G401.6 (cell line): ENCODE results near the gene G6PD.
"Not testable (repeated sequence)": the region's sequence is repeated elsewhere in the genome, so short reads cannot be mapped to it uniquely, and the experiment has no call there.

Experiments used
- FAIRE-seq: peaks from 2 replicates; lab custom pipeline; 2012; peaks lifted over from hg19 to GRCh38; lab: Jason Lieb, UNC

The G6PD gene

DNA sequence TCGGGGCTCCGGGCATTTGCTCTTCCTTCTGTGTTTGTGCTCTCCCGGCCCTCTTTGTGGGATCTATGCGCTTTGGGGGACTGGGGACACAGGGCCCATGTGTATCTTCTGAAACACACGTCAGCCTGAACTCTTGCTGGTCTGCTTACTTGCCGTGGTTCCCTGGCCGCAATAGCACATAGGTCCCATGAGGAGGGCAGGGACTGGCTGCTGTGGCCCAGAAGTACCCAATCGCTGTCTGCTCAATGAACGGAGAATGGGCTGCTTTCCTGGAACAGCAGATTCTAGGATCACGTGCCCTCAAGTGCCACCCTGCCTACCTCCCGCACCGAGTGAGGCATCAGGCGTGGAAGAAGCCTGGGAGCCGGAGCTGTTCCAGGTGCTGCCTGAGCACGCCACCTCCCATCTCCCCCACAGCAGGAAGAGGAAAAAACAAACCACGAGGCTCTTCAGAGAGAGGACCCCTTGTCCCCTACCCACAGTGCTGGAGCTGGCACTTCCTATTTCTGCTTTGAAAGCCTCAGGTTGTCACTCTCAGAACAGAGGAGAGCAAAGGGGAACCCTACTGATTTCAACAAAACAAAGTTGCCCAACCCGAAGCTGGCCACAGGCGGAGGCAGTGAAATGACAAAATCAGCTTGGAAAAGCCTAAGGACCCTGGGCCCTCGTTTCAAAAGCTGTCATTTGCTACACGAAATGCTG lies 3.8 kb downstream of the G6PD start:
- FAIRE-seq, result no peak

DNA sequence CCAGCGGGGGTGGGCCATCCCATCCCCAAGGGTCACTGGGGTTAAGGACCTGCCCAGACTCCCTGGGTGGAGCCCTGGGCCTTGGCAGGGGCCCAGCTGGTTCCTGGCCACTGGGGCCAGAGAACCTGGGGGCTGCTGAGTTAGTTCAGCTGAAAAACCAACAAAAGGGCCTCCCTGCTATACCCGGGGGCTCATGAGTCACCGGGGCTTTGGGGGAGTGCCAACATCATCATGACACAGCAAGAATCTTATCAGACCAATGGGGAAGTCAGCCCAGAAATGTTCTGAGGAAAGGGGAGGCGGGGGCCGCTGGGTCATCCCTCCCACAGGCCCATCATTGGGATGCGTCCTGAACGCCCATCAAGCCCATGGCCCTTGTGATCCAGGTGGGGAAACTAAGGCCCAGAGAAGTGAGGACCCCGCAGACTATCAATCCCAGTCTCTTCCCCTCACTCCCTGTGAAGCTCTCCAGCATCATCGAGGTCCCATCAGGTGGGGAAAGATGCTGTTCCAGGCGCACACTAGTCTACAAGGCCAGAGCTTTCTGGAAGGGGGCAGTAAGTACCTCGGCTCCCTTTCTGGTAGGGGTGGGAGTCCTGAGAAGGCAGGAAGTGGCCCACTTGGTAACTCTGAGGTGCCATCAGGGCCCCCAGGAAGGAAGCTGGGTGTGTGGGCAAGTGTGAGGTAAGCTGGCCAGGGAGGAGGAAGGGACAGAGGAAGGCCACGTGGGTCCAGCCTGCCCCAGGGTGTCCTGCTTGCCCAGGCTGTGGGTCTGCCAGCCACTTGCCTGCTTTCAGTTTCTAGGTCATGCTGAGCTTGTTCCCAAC lies 4.5 kb downstream of the G6PD start:
- FAIRE-seq, result no peak

DNA sequence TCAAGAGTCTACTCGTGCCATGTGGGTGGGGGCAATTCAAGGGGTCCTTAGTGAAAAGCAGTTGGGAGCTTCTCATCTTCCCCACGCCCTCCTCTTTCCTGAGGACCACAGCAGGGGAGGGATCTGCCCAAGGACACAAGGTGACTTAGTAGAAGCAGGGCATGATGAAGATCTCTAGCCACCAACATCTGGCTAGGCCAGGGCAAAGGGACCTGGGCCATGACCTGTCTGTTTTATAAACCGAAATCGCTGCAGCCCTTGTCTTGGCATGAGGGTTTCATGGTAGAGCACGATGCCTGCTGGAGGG lies 5.1 kb downstream of the G6PD start:
- no peak for FAIRE-seq

DNA sequence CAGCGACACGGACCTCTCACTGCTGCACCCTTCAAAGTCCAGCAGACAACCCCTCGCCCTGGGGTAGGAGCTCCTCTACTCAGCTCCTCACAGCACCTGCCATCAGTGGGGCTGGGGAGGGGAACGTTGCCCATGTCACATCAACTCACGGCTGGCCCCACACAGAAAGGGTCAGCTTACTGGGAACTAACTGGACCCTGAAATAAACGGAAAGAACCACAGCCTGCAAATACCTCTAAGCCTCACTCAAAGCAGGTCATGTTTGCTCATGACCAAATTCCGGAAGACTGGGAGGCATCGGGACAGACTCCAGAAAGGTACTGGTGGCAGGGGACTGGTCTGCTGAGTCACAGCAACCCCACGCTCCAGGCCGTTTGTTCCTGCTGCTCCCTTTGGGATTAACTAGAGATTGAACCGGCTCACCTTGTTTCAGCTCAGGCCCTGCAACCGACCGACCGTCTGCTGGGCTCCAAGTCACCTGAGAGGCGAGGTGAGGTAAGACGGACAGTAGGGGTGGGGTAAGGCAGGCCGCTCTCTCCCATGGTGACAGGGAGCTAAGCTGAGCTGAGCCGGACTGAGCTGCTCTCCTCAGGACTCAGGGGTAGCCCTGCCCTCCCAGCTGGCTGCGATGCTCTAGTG lies 5.6 kb downstream of the G6PD start:
- FAIRE-seq, result no peak

DNA sequence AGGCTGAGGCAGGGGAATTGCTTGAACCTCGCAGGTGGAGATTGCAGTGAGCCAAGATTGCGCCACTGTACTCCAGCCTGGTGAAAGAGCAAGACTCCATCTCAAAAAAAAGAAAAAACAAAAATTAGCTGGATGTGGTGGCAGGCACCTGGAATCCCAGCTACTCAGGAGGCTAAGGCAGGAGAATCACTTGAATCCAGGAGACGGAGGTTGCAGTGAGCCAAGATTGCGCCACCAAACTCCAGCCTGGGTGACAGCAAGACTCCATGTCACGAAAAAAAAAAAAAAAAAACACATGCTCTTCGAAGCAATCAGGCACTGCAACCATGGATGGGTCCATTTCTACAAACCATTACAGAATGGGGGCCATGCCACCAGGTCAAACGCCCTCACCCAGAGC lies 6.3 kb downstream of the G6PD start:
- not testable (repeated sequence) for FAIRE-seq

DNA sequence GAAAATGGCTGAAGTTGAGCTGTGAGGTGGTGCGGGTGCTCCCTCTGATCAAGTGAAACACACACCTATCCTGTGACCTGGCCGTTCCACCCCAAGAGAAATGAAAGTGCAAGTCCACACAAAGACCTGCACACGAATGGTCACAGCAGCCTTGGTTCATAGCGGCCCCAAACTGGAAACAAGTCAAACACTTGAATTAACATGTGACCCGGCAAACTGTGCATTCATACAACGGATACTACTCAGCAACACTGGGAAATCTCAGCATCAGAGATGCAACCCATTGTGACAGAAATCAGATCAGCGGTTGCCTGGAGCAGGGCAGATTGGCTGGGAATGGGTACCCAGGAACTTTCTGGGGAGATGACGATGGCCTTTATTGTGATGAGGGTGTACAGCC lies 7.6 kb downstream of the G6PD start:
- no peak for FAIRE-seq

DNA sequence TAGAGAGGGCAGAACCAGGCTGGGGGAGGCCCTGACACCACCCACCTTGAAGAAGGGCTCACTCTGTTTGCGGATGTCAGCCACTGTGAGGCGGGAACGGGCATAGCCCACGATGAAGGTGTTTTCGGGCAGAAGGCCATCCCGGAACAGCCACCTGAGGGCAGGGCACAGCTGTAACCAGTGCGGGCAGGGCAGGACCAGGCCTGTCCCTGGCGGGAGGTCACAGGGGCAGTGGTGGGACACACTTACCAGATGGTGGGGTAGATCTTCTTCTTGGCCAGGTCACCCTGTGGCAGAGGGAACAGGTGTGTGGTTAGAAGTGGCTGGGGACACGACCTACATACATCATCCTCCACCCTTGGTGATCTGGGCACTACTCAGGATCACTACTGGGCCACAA lies 10.8 kb downstream of the G6PD start:
- FAIRE-seq, result no peak

DNA sequence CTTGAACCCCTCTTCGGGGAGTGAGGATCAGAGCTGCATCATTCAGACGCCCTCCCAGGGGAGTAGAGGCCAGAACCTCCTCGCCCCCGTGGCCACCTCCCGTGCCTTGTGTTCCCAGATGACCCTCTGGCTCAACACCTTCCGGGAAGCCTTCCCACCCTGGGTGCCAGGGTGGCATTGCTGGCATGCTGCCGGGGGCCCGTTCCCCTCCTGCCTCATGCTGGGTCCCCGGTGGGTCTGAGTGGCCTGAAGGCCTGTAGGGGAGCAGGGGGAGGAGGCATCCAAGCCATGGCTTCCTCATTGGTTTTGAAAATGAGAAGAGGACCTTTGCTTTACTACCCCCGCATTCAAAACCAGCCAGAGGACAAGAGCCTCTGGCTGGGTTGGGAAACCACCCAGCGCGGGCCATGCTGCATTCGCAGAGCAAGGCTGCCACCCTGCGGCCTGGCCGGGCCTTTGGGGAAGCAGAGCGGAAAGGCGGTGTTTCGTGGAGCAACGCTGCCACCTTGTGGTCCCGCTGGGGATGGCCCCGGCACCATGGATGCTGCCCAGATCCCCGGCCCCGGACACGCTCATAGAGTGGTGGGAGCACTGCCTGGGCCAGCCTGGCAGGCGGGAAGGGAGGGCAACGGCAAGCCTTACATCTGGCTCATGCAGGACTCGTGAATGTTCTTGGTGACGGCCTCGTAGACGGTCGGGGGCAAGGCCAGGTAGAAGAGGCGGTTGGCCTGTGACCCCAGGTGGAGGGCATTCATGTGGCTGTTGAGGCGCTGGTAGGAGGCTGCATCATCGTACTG lies 11.9 kb downstream of the G6PD start:
- FAIRE-seq, result peak; percentile 87

DNA sequence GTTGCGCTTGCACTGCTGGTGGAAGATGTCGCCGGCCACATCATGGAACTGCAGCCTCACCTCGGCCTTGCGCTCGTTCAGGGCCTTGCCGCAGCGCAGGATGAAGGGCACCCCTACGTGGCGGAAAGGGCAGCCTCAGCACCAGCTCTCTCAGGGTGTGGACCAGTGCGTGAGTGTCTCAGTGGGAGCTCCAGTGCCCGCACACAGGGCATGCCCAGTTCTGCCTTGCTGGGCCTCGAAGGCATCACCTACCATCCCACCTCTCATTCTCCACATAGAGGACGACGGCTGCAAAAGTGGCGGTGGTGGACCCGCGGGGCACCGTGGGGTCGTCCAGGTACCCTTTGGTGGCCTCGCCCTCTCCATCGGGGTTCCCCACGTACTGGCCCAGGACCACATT lies 14.0 kb downstream of the G6PD start:
- FAIRE-seq, result no peak

DNA sequence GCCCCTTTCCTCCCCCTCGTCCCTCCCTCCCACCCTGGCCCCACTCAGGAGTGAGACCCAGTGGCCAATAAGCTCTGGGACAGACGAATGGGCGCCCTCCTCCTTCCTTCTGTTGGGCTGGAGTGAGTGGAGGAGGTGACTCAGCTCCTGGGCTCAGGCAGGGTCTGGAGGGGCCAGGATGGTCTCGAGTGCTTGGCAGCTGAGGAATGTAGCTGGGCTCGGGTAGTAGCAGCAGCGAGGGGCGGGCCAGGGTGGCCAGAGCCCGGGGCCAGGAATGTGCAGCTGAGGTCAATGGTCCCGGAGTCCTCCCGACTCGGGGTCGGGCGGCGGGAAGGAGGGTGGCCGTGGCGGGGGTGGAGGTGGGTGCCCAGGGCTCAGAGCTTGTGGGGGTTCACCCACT lies 15.0 kb downstream of the G6PD start:
- no peak for FAIRE-seq

DNA sequence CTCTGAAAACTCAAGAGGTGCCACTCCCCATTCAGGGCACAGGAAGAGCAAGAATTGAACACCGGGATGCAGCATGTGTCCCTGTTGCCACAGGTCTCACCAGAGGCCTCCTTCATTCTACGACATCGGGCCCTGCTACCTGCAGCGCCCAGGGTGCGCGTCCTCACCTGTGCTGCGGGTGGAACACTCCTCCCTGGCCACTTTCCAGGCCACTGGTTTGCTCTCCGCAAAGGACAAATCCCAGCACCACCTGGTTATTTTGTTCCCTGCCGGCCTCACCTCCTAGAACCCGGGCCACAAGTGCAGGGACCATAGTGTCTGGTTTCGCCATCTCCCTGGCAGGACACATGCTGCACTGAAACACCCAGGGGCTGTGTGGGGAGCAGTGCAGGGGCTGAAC lies 16.4 kb downstream of the G6PD start:
- no peak for FAIRE-seq

DNA sequence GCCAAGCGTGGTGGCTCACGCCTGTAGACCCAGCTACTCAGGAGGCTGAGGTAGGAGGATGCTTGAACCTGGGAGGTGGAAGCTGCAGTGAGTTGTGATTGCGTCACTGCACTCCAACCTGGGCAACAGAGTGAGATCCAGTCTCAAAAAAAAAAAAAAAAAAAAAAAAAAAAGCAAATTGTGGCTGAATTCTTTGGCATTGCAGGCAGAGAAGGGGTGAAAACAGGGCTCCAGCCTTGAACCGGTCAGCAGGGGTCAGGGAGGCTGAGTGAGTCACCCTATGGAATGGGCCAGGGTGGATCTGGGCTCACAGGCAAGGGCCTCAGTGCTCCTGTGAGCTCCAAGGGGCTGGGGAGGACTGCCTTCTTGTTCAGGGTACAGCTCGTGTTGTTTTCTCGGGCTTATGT lies 17.4 kb downstream of the G6PD start:
- no peak for FAIRE-seq

DNA sequence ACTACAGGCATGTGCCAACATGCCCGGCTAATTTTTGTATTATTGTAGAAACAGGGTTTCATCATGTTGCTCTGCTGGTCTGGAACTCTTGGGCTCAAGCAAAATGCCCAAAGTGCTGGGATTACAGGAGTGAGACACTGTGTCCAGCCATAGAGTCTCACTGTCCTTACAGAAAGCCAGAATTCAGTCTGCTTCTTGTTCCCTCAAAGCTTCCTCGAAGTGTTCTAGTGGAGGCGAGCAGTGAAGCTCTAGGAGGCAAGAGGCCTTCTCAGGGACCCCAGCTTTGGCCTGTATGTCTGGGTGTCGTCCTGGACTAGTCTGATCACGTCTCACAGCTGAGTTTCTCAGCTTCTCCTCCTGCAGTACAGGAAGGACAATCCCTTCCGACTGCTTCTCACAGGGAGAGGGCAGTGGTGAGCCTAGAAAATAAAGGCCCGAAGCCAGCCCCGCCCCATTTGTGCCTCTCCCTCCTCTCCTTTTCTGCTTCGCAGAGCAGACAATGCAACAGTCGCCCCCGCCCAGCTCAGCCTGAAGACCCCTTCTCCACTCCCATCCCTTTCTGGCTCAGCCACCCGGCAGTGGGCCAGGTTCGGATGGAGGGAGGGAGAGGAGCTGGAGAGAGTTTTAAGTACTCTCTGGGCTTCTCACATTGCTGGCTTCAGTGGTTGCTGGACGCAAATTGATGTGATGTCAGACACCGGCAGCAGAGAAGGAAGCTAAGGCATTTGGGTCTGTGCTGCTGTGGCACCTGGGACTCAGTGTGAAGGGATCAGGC lies 19.6 kb downstream of the G6PD start:
- FAIRE-seq, result peak; percentile 86

DNA sequence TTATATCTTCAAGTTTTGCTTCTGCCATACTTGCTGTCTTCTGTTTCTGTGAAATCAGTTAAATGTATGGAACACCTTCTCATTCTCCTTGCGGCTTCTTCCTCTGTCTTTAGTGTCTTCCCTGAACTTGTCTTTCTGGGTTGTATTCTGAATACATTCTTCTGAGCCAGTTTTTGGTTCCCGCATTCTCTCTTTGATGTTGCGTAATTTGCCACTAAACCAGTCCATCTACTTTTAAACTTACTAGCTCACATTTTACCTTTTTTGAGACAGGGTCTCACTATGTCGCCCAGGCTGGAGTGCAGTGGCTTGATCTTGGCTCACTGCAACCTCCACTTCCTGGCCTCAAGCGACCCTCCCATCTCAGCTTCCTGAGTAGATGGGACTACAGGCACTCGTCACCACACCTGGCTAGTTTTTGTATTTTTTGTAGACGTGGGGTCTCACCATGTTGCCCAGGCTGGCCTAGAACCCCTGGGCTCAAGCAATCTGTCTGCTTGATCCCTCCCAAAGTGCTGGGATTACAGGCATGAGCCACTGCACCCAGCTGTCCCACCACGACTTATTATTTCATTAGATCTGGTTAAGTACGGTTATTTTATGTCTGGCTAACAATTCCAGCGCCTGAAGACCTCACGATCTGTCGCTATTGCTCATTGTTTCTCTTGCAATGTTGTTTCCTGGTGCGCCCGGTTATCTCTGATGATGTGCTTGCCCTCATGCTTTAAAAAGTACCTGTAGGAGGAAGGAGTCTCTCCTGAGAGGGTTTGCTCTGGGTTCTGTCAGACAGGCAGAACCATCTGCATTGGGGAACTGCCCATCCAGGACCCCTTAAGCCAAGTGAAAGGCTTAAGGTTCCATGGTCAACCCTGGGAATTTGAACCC lies 20.8 kb downstream of the G6PD start:
- no peak for FAIRE-seq

DNA sequence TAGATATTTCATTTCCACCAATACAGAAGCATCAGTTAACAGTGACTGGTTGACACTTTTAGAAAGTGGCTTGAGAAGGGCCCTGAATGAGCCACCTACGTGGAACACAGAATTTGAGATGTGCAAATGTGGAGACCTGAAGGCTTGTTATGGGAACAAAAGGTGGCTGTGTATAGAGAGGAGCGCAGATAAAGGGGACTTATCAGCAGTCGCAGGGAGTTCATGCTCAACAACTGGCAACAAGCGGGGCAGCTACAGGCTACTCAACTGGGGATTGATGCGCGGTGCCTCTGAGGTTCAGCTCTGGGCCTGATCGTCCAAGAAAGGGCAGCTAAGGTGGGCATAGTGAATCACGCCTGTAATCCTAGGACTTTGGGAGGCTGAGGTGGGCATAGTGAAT lies 27.3 kb downstream of the G6PD start:
- no peak for FAIRE-seq

DNA sequence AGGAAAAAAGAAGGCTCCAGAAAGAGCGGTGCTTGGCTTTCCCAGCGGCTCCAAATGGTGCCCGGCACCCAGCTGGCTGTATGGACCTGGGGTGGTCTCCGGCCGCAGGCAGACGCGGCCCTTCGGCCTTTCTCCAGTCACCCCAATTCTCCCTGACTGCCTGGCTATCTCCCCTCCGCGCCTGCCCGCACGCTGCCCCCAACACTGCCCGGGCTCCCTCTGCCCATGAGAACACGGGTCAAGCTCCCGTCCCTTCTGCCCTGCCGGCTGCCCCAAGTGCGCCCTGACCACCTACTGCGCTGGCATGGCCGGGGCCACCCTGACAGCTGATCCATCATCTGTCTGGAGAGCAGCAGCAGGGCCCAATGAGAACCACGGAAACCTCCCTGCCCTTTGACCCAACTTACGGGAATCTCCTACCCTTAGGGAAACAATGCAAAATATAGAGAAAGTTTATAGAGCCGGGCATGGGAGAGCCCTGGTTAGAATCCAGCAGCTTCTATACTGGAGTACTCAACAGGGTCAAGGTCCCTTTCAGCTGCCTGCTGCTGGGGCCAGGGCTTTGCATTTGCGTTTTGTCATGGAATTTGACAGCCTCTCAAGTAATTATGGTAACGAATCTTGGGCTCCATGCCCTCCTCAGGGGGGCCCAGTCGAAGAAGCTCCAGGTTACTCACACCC lies 29.4 kb downstream of the G6PD start:
- no peak for FAIRE-seq

DNA sequence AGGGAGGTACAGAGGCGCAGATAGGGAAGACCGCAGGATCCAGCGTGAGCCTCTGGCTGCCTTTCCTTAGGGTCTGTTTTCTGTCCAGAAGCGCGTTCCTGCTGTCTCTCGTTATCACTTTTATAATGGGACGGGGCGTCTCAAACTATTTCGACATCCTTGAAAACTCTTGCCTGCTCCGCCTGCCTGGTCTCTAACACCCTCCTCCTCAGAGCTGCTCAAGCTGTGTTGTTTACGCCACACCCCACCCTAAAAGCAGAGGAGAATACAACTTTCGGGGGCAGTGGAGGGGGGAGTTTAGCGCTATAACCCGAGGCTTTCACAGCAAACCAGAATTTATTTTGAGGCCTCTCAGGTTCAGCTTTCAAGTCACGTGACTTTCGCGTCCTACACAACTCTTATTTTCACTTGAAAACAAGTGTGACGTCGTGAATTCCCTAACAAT lies 30.0 kb downstream of the G6PD start:
- FAIRE-seq, result no peak

DNA sequence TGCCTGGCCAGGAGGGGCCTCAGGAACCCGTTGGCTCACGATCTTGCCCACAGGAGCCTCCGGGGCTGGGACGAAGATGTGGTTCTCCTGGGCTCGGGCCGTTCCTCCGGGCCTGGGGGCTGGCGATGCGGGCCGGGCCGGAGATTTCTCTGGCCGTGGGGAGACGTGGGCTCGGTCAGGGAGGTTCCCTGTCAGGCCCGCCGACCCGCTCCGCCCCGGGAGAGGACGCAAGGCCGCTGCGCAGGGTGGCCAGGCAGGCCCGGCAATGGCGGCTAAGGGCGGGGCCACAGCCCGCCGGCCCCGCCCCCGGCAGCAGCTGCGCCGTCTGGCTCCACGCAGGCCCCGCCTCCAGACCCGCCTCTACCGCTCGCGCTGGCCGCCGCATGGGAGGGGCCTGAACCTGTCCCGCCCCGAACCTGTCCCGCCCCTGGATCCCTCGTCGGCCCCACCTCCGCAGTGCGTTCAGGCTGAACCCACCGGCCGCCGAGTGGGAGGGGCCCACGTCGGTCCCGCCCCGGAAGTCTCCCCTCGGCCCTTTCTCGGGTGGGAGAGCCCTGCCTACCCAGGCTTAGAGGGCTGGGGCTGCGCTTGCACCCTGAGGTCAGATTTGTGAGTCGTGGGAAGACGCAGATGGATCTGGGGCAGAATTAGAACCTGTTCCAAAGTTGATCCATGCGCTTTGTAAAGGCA lies 30.5 kb downstream of the G6PD start, which contains the start of gene FAM3A:
Gene FAM3A (minus strand): TSS at position 267 of the 690 bp plus-strand sequence. CDS start 460 bp downstream, outside the sequence.
- FAIRE-seq, result peak; percentile 92
